K562 (cell line): ENCODE data around the gene CUL1. TPM values are rescaled to one million over a fixed set of nuclear protein-coding genes. Genes with fewer than 3 reads are reported as not detected.

ENCODE experiments used
- CBX2 ChIP-seq: fragments of 200-600 bp; sonication (generic); IDR thresholded peaks from one replicate; pipeline ENCODE4 v1.6.1; 2012; ENCODE audit warnings: mild to moderate bottlenecking, low read length, inconsistent platforms; ENCODE audit not compliant: insufficient read depth, poor library complexity, severe bottlenecking
- MCM3 ChIP-seq: fragments of 450-650 bp; IDR thresholded peaks from 2 replicates; pipeline ENCODE4 v1.6.1; 2016
- SLC30A9 ChIP-seq: fragments of 250-450 bp; sonication (Bioruptor Pico); IDR thresholded peaks from 2 replicates; pipeline ENCODE4 v1.8.0; 2022; ENCODE audit warnings: mild to moderate bottlenecking, moderate library complexity
- SMAD4 ChIP-seq: fragments of 250-450 bp; sonication (Bioruptor Pico); conservative IDR thresholded peaks from 2 replicates; pipeline ENCODE4 v1.8.0; 2021; ENCODE audit warnings: inconsistent platforms, mild to moderate bottlenecking, moderate library complexity
- ZNF316 ChIP-seq: fragments of 450-650 bp; IDR thresholded peaks from 2 replicates; pipeline ENCODE4 v1.6.1; 2016
- polyA plus RNA-seq, 8 experiments: library from polyadenylated mRNA; depleted of rRNA in 4 of 8; stranded (reverse) in 5 of 8; unstranded in 3 of 8; fragments of >200 nt; fragmentation: Nextera tagmentation in 2 of 8; fragmentation: Illumina TruSeq in 1 of 8; extraction: Ambion mirVana in 2 of 8; extraction: Trizol in 1 of 8; gene quantifications; 2 replicates each; pipeline versions ENCODE4 v1.2.1 to v1.2.3, GENCODE V29; 2011 to 2014; ENCODE audit warnings: inconsistent platforms in 1 of 8, missing spikeins in 1 of 8
- total RNA-seq, 7 experiments: library from RNA; depleted of rRNA in 6 of 7; stranded (reverse); fragments of >200 nt in 6 of 7; fragmentation: Illumina TruSeq in 2 of 7; extraction: Trizol in 2 of 7; gene quantifications; 2 replicates each; pipeline versions ENCODE4 v1.2.1 to v1.2.3, GENCODE V29; 2011 to 2021; ENCODE audit warnings: low replicate concordance in 1 of 7
- TF ChIP-seq, protein P1 (sequence below): IDR thresholded peaks from 3 replicates; pipeline ENCODE4 v1.6.1; 2011; ENCODE audit warnings: borderline replicate concordance, mild to moderate bottlenecking; ENCODE audit not compliant: insufficient read length, insufficient read depth
- TF ChIP-seq, protein P2 (sequence below), 3 experiments: fragments of 200-800 bp in 1 of 3; fragments of 250-450 bp in 1 of 3; fragments of 450-650 bp in 1 of 3; sonication (Bioruptor Pico) in 1 of 3; sonication (Bioruptor generic) in 1 of 3; formaldehyde crosslinking in 1 of 3; IDR thresholded peaks; 2 replicates each; pipeline versions ENCODE4 v1.6.1 to v1.8.0; 2016 to 2022; ENCODE audit warnings: mild to moderate bottlenecking in 2 of 3, missing genetic modification characterization in 2 of 3, missing compliant biosample characterization in 1 of 3, moderate library complexity in 1 of 3
- TF ChIP-seq, protein P3 (sequence below): fragments of 200-600 bp; sonication (generic); IDR thresholded peaks from one replicate; pipeline ENCODE4 v1.6.1; 2012; ENCODE audit warnings: mild to moderate bottlenecking, low read depth, low read length, inconsistent platforms

CUL1 gene
- total and polyA plus RNA-seq, 9 of the 15 experiments (the other 6 are each of a cell fraction or from before 2014, with no cell fraction given): 31.5 to 107 (median 96.5) TPM

DNA sequence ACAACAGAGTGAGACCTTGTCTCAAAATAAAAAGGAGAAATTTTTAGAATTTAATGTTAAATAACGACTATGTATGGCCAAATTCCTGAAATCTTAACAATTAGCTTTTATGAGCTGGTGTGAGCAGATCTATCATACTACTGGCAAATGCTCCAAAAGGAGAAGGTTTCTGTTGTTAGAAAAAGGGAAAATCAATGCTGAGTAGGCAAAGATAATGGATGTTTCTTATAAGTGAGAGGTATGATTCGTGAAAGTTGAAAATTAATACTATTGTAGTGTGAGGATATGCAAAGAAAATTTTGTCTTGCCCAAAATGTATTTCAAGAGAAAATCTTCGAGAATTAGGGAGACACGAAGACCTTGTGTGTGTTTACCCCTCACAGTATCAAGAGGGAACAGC is 40.8 kb upstream of the CUL1 start (continued):
- TF ChIP-seq, protein P1, sequence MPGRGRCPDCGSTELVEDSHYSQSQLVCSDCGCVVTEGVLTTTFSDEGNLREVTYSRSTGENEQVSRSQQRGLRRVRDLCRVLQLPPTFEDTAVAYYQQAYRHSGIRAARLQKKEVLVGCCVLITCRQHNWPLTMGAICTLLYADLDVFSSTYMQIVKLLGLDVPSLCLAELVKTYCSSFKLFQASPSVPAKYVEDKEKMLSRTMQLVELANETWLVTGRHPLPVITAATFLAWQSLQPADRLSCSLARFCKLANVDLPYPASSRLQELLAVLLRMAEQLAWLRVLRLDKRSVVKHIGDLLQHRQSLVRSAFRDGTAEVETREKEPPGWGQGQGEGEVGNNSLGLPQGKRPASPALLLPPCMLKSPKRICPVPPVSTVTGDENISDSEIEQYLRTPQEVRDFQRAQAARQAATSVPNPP: no peak
- TF ChIP-seq, protein P2, sequence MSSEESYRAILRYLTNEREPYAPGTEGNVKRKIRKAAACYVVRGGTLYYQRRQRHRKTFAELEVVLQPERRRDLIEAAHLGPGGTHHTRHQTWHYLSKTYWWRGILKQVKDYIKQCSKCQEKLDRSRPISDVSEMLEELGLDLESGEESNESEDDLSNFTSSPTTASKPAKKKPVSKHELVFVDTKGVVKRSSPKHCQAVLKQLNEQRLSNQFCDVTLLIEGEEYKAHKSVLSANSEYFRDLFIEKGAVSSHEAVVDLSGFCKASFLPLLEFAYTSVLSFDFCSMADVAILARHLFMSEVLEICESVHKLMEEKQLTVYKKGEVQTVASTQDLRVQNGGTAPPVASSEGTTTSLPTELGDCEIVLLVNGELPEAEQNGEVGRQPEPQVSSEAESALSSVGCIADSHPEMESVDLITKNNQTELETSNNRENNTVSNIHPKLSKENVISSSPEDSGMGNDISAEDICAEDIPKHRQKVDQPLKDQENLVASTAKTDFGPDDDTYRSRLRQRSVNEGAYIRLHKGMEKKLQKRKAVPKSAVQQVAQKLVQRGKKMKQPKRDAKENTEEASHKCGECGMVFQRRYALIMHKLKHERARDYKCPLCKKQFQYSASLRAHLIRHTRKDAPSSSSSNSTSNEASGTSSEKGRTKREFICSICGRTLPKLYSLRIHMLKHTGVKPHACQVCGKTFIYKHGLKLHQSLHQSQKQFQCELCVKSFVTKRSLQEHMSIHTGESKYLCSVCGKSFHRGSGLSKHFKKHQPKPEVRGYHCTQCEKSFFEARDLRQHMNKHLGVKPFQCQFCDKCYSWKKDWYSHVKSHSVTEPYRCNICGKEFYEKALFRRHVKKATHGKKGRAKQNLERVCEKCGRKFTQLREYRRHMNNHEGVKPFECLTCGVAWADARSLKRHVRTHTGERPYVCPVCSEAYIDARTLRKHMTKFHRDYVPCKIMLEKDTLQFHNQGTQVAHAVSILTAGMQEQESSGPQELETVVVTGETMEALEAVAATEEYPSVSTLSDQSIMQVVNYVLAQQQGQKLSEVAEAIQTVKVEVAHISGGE (CRISPR knock-in tag; IDR thresholded peaks at IDR 0.05): no peak
- TF ChIP-seq MCM3: no peak
- TF ChIP-seq ZNF316: peak; percentile 71
- TF ChIP-seq, protein P3, sequence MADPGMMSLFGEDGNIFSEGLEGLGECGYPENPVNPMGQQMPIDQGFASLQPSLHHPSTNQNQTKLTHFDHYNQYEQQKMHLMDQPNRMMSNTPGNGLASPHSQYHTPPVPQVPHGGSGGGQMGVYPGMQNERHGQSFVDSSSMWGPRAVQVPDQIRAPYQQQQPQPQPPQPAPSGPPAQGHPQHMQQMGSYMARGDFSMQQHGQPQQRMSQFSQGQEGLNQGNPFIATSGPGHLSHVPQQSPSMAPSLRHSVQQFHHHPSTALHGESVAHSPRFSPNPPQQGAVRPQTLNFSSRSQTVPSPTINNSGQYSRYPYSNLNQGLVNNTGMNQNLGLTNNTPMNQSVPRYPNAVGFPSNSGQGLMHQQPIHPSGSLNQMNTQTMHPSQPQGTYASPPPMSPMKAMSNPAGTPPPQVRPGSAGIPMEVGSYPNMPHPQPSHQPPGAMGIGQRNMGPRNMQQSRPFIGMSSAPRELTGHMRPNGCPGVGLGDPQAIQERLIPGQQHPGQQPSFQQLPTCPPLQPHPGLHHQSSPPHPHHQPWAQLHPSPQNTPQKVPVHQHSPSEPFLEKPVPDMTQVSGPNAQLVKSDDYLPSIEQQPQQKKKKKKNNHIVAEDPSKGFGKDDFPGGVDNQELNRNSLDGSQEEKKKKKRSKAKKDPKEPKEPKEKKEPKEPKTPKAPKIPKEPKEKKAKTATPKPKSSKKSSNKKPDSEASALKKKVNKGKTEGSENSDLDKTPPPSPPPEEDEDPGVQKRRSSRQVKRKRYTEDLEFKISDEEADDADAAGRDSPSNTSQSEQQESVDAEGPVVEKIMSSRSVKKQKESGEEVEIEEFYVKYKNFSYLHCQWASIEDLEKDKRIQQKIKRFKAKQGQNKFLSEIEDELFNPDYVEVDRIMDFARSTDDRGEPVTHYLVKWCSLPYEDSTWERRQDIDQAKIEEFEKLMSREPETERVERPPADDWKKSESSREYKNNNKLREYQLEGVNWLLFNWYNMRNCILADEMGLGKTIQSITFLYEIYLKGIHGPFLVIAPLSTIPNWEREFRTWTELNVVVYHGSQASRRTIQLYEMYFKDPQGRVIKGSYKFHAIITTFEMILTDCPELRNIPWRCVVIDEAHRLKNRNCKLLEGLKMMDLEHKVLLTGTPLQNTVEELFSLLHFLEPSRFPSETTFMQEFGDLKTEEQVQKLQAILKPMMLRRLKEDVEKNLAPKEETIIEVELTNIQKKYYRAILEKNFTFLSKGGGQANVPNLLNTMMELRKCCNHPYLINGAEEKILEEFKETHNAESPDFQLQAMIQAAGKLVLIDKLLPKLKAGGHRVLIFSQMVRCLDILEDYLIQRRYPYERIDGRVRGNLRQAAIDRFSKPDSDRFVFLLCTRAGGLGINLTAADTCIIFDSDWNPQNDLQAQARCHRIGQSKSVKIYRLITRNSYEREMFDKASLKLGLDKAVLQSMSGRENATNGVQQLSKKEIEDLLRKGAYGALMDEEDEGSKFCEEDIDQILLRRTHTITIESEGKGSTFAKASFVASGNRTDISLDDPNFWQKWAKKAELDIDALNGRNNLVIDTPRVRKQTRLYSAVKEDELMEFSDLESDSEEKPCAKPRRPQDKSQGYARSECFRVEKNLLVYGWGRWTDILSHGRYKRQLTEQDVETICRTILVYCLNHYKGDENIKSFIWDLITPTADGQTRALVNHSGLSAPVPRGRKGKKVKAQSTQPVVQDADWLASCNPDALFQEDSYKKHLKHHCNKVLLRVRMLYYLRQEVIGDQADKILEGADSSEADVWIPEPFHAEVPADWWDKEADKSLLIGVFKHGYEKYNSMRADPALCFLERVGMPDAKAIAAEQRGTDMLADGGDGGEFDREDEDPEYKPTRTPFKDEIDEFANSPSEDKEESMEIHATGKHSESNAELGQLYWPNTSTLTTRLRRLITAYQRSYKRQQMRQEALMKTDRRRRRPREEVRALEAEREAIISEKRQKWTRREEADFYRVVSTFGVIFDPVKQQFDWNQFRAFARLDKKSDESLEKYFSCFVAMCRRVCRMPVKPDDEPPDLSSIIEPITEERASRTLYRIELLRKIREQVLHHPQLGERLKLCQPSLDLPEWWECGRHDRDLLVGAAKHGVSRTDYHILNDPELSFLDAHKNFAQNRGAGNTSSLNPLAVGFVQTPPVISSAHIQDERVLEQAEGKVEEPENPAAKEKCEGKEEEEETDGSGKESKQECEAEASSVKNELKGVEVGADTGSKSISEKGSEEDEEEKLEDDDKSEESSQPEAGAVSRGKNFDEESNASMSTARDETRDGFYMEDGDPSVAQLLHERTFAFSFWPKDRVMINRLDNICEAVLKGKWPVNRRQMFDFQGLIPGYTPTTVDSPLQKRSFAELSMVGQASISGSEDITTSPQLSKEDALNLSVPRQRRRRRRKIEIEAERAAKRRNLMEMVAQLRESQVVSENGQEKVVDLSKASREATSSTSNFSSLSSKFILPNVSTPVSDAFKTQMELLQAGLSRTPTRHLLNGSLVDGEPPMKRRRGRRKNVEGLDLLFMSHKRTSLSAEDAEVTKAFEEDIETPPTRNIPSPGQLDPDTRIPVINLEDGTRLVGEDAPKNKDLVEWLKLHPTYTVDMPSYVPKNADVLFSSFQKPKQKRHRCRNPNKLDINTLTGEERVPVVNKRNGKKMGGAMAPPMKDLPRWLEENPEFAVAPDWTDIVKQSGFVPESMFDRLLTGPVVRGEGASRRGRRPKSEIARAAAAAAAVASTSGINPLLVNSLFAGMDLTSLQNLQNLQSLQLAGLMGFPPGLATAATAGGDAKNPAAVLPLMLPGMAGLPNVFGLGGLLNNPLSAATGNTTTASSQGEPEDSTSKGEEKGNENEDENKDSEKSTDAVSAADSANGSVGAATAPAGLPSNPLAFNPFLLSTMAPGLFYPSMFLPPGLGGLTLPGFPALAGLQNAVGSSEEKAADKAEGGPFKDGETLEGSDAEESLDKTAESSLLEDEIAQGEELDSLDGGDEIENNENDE: no peak
- no peak for TF ChIP-seq SLC30A9 (CRISPR knock-in tag)
- TF ChIP-seq SMAD4 (CRISPR knock-in tag): no peak
- TF ChIP-seq CBX2: no peak
- TF ChIP-seq, all 486 proteins: peak for 3
